Smooth muscle cell (in vitro differentiated cells): Measurements from ENCODE around the gene ZNF485. TPM values are rescaled to one million over a fixed set of nuclear protein-coding genes. Genes with fewer than 3 reads are reported as not detected.
A peak's percentile ranks its signal among the peaks of the same experiment; 100 is the strongest.

Source experiments
- DNase-seq: peaks from one replicate; lab custom pipeline; 2025; ENCODE audit not compliant: unreplicated experiment; lab: John Stamatoyannopoulos, UW
- H2AFZ ChIP-seq: fragments of 200-600 bp; sonication (generic); 2 replicates; pipeline ENCODE4 v1.6.0; 2016; ENCODE audit warnings: antibody characterized with exemption, low read depth, mild to moderate bottlenecking
- H3F3A ChIP-seq: fragments of 200-600 bp; sonication (generic); 2 replicates; pipeline ENCODE4 v1.6.0; 2017; ENCODE audit warnings: antibody characterized with exemption, low read depth
- H3K27ac ChIP-seq: fragments of 200-600 bp; sonication (generic); 2 replicates; pipeline ENCODE4 v1.5.1; 2016; ENCODE audit warnings: low read depth, mild to moderate bottlenecking
- H3K27me3 ChIP-seq: fragments of 200-600 bp; sonication (generic); 2 replicates; pipeline ENCODE4 v1.6.1; 2016; ENCODE audit warnings: low read depth, mild to moderate bottlenecking
- H3K36me3 ChIP-seq: fragments of 200-600 bp; sonication (generic); 2 replicates; pipeline ENCODE4 v1.5.1; 2016; ENCODE audit warnings: low read depth
- H3K4me1 ChIP-seq: fragments of 200-600 bp; sonication (generic); 2 replicates; pipeline ENCODE4 v1.5.1; 2016; ENCODE audit warnings: low read depth
- H3K4me2 ChIP-seq: fragments of 200-600 bp; sonication (generic); 2 replicates; pipeline ENCODE4 v1.6.0; 2016; ENCODE audit warnings: mild to moderate bottlenecking
- H3K4me3 ChIP-seq: fragments of 200-600 bp; sonication (generic); 2 replicates; pipeline ENCODE4 v1.5.1; 2016; ENCODE audit warnings: mild to moderate bottlenecking
- H3K79me2 ChIP-seq: fragments of 200-600 bp; sonication (generic); 2 replicates; pipeline ENCODE4 v1.6.0; 2016; ENCODE audit warnings: low read depth, mild to moderate bottlenecking
- H3K9ac ChIP-seq: fragments of 200-600 bp; sonication (generic); 2 replicates; pipeline ENCODE4 v1.6.0; 2016; ENCODE audit warnings: low read depth
- H3K9me3 ChIP-seq: fragments of 200-600 bp; sonication (generic); replicated peaks from 2 replicates; pipeline ENCODE4 v1.5.1; 2016; ENCODE audit warnings: low read depth
- H4K20me1 ChIP-seq: fragments of 200-600 bp; sonication (generic); 2 replicates; pipeline ENCODE4 v1.6.0; 2016; ENCODE audit warnings: low read depth
- CTCF ChIP-seq: fragments of 200-600 bp; sonication (generic); IDR thresholded peaks from 2 replicates; pipeline ENCODE4 v1.5.1; 2017; ENCODE audit warnings: borderline replicate concordance, mild to moderate bottlenecking, antibody characterized with exemption; ENCODE audit not compliant: insufficient read depth, poor library complexity, severe bottlenecking
- WGBS: methylation state at CpG from one replicate; pipeline ENCODE4 v1.1.7; 2016; ENCODE audit warnings: low lambda C conversion rate; 5-methylcytosine and 5-hydroxymethylcytosine counted together
- polyA plus RNA-seq: library from polyadenylated mRNA; unstranded; fragments of >200 nt; fragmentation: Nextera tagmentation; extraction: Ambion mirVana; gene quantifications from 2 replicates; pipeline ENCODE4 v1.2.1, GENCODE V29; 2016
- total RNA-seq: library from RNA; depleted of rRNA; stranded (reverse); fragments of >200 nt; gene quantifications from 2 replicates; pipeline ENCODE4 v1.2.3, GENCODE V29; 2014

ZNF485 gene
- total RNA-seq (1.4 and 2.9 TPM in 2 replicates), polyA plus RNA-seq (1.8 and 2.9 TPM in 2 replicates)

- Histone ChIP-seq H3K4me2 (peak within 1 kb of the TSS; percentile 97), H4K20me1 (no peaks in the 10 kb centered on the region), H3K27ac (no peak within 1 kb of the TSS), H3F3A (no peaks in the 10 kb centered on the region), H3K36me3 (no peaks in the 10 kb centered on the region), H3K4me1 (peaks cover 7% of the 10 kb centered on the region), H3K27me3 (no peaks in the 10 kb centered on the region), H3K9me3 (no peaks in the 10 kb centered on the region), H3K79me2 (no peaks in the 10 kb centered on the region), H3K4me3 (peak within 1 kb of the TSS; percentile 81), H3K9ac (no peak within 1 kb of the TSS), H2AFZ (peak within 1 kb of the TSS; percentile 95)
- DNase-seq, result peak; percentile 6
- TF ChIP-seq CTCF, result no peak
- WGBS, result 7% methylated on average over 34 of the region's 58 CpGs
Measured at GRCh38 chr10:43606323-43607198, at the start of gene ZNF485. Gene ZNF485, plus strand, starts transcription at chr10:43606438. Its CDS starts 613 bp downstream, at chr10:43607051.

DNA sequence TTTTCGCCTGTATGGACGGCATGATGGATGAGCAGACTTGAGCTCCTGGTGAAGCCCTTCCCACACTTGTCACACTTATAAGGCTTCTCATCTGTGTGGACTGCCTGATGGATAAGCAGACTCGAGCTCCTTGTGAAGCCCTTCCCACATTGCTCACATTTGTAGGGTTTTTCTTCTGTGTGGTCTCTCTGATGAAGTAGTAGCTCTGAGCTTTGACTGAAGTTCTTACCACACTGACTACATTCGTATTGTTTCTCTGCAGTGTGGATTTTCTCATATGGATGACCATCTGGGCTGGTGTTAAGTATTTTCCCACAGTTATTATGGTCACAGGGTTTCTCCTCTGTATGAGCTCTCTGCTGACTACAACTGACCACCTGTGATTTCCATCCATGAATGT lies 49.0 kb upstream of the ZNF485 start:
- Histone ChIP-seq H3K9me3 (peaks cover 20% of the 10 kb centered on the region), H3K27me3 (no peaks in the 10 kb centered on the region), H3K27ac (no peak overlapping the region), H3K79me2 (no peaks in the 10 kb centered on the region), H3F3A (no peaks in the 10 kb centered on the region), H3K4me1 (no peaks in the 10 kb centered on the region), H3K9ac (no peak overlapping the region), H2AFZ (no peak overlapping the region), H3K36me3 (peaks cover 33% of the 10 kb centered on the region), H3K4me2 (no peak overlapping the region), H4K20me1 (no peaks in the 10 kb centered on the region), H3K4me3 (no peak overlapping the region)
- TF ChIP-seq CTCF, result no peak
- WGBS, result 100% methylated on average over 4 of the region's 4 CpGs
- no peak for DNase-seq

DNA sequence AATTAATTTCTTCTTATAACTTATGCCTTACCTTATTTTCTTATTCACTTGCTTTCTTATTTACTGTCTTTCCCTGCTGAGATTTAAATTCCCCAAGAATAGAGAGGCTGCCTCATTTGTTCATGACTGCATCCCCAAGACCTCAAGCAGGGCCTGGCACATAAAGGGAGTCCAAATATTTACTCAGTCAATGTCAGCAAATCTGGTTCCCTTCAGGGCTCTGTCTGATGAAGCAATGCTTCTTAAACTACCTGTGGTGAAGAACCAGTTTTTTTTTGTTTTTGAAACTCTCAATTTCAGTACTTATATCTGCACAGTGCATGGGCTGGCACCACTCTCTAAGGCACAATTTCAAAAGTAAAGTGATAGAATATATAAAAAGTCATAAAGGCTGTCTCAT lies 36.6 kb upstream of the ZNF485 start:
- Histone ChIP-seq H3K79me2 (no peaks in the 10 kb centered on the region), H3K9me3 (no peaks in the 10 kb centered on the region), H3K27me3 (no peaks in the 10 kb centered on the region), H3K4me2 (no peak overlapping the region), H3K27ac (no peak overlapping the region), H3F3A (peaks cover 7% of the 10 kb centered on the region), H3K9ac (no peak overlapping the region), H3K4me3 (no peak overlapping the region), H2AFZ (no peak overlapping the region), H4K20me1 (no peaks in the 10 kb centered on the region), H3K36me3 (no peaks in the 10 kb centered on the region), H3K4me1 (peaks cover 7% of the 10 kb centered on the region)
- TF ChIP-seq CTCF, result no peak
- DNase-seq, result no peak

DNA sequence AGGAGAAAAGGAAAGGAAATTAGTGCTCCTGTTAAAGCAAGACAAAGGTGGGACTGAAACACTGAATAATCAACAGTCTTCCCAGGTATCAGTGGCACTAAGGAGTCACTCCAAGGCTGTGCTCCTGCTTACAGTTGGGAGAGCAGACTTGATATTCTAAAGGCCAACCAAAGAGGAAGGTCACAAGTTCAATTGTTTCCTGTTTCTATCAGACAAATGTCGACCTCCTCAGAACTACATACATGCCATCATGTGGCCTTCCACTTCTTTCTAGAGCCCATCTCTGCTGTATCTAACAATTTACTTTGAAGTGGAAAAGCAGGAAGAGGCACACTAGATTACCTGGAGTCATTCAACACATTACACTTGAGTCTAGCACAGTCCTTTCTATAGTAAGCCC lies 35.3 kb upstream of the ZNF485 start:
- Histone ChIP-seq H2AFZ (no peak overlapping the region), H3K4me1 (peaks cover 7% of the 10 kb centered on the region), H4K20me1 (no peaks in the 10 kb centered on the region), H3K9ac (no peak overlapping the region), H3K27me3 (no peaks in the 10 kb centered on the region), H3F3A (peaks cover 7% of the 10 kb centered on the region), H3K27ac (no peak overlapping the region), H3K4me2 (no peak overlapping the region), H3K4me3 (no peak overlapping the region), H3K9me3 (no peaks in the 10 kb centered on the region), H3K79me2 (no peaks in the 10 kb centered on the region), H3K36me3 (no peaks in the 10 kb centered on the region)
- no peak for TF ChIP-seq CTCF
- 91% methylated on average over 1 of the region's 1 CpG for WGBS
- DNase-seq, result no peak
